Suppressor macrophage treated with lipopolysaccharide for 1 hour (primary cell): ENCODE results near the gene TRPM1.

Experiments used
- DNase-seq, 3 donors: peaks; one replicate each; pipeline ENCODE4 v3.0.0-alpha.2; 2020 to 2022

Gene TRPM1

DNA sequence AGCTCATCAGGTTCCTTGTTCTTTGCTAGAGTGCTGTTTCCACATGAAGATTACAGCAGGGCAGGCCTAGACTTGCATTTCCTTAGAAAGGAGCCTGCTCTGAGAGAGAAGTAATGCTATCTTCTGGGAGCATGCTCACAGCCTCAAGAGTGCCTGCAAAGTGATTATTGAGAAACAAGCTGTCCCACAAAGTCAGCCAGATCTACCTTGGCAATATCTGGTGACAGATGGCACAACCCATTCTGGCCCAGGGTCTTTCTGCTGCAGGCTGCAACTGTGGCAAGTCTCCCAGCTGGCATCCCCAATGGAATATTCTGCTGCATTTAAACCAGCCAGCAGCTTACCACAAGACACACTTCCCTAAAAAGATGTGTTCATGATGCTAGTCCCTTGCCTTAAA lies 139.4 kb downstream of the TRPM1 start:
- no peak for DNase-seq

- no peak for DNase-seq
Measured at GRCh38 chr15:30958219-30958618, 143.3 kb downstream of the TRPM1 start.

GRCh38 chr15:30956216-30957124 lies 145.1 kb downstream of the TRPM1 start:
- DNase-seq: no peak

- no peak for DNase-seq
Measured at GRCh38 chr15:30954674-30955073, 146.9 kb downstream of the TRPM1 start.

DNA sequence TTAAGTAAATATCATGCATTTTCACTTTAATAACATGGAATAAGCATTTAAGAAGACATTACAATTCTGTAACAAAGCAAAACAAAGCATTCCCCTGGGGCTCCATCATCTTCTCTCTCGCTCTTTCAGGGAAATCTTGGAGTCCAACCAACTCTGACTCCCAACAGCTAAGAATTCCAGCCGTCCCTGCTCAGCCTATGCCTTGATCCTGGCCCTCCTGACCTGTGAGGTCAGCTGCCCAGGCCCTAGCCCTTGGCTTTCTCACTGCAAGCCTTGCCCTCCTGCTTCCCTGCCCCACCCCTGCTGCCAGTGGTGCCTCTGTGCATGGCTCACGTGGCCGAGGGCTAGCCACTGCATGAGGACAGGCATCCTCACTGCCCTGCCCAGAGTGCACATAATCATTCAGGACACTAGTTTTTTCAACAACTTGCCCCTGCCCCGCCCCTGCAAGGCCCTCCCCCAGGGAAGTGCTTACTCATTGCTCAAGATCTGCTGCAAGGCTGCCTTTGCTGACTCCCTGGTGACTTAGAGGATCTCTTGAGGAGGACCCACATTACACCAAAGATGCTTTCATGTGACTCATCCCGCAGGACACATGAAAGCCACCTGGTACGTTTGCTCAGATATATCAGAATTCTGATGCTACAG lies 147.7 kb downstream of the TRPM1 start:
- peak; percentile 24 to 35 (median 26) for DNase-seq

DNA sequence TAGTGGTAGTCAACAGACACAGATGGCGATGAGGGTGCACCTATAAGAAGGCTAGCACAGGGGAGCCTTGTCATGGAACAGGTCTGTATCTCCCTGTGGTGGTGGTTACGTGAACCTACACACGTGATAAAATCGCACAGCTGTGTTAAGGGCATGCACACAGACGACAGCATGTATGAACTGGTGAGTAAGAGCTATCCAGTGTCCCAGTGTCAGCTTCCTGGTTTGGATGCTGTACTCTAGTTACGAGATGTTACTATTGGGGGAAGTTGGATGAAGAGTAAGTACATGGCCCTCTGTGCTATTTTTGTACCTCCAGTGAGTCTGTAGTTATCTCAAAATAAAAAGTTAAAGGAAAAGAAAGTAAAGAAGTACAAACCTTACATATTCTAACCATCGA lies 148.3 kb downstream of the TRPM1 start:
- DNase-seq: no peak
